ENCODE data around the gene OR51F2. TPM values are rescaled to one million over a fixed set of nuclear protein-coding genes. Genes with fewer than 3 reads are reported as not detected.

Gene OR51F2
- total and polyA plus RNA-seq, 2 of the 13 experiments (the other 11 are each of a cell fraction or from before 2014, with no cell fraction given): not detected

- H3K79me2 ChIP-seq (ENCODE audit: insufficient read depth, low read length): no peaks in the 10 kb centered on the region
- H3K4me1 ChIP-seq (ENCODE audit: insufficient read depth, low read length): no peaks in the 10 kb centered on the region
- H4K20me1 ChIP-seq (ENCODE audit: insufficient read depth, low read length): no peaks in the 10 kb centered on the region
- ChIA-PET CTCF (ENCODE audit: low intra/inter-chr PET ratio, low total read pairs) (no interaction called here), POLR2A (no interaction called here)
- intact Hi-C loops (cut with micrococcal nuclease; ENCODE audit: unreplicated experiment) (no loop called here), in situ Hi-C loops (cut with HindIII; ENCODE audit: extremely low pct_ligation_motif_present, low pct_unique_long_range_greater_than_20kb) (loop anchor here (25.0 kb wide), 1 partner anchor 89 kb away; no protein-coding TSS in a partner anchor)
- no peaks in the 10 kb centered on the region for H3K36me3 ChIP-seq (replicated peaks in 1 of 2; ENCODE audit: control insufficient read depth in 1 of 2, insufficient read depth in 2 of 2, low read length in 2 of 2)
- no peak overlapping the region for H2AFZ ChIP-seq (ENCODE audit: low read length)
- no peaks in the 10 kb centered on the region for H3K9me3 ChIP-seq (ENCODE audit: low read length)
- peak; percentile 25; the same call in 1 of the 2 replicates for TF ChIP-seq STAG1 (CRISPR knock-in tag; IDR thresholded peaks at IDR 0.05)
- 0 out of 2 replicates have a peak, but pooled peaks have one; percentile 5 for TF ChIP-seq CTCF (CRISPR knock-in tag; IDR thresholded peaks at IDR 0.05)
- no peak for TF ChIP-seq NFYC (CRISPR knock-in tag; IDR thresholded peaks at IDR 0.05)
- TF ChIP-seq HNF4A (CRISPR knock-in tag; IDR thresholded peaks at IDR 0.05): no peak
- DNase-seq (ENCODE audit: low spot score) (no peak), ATAC-seq (no peak), FAIRE-seq (no peak)
- H3K4me2 ChIP-seq (ENCODE audit: low read depth, low read length): no peak overlapping the region
- H3K4me3 ChIP-seq (replicated peaks in 1 of 3; ENCODE audit: insufficient read depth in 1 of 3, low read depth in 2 of 3, low read length in 3 of 3): no peak overlapping the region
- no peak overlapping the region for H3K27ac ChIP-seq (ENCODE audit: extremely low read length, insufficient read depth, low read length)
- BruUV-seq (replicated peaks): no TSS peak
- no peak overlapping the region for H3K9ac ChIP-seq (ENCODE audit: insufficient read depth, low read depth, low read length)
- no peaks in the 10 kb centered on the region; a peak in 1 of 5 replicates for H3K27me3 ChIP-seq (ENCODE audit: control insufficient read depth in 1 of 2, insufficient read depth in 2 of 2, low read length in 2 of 2)
Measured at GRCh38 chr11:4826425-4826824, 5.3 kb downstream of the OR51F2 start.

DNA sequence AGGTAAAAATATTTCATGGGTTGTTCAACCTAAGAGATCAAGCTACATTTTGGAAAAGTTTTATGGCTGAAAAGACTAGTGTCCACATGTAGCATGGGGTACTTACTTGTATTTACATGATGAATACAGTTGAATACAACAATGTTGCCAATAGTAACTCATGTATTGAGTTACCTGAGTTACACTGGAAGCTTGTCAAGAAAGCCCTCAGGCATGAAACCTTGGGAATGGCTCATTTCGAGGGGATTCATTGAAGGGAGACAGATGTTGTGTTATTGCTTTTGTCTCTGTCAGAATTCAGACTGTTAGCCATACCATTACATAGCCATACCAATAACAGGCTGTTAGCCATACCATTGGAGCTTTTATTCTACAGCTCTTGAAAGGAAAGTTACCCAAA, 9.2 kb downstream of the OR51F2 start:
- CTCF ChIA-PET (ENCODE audit: low intra/inter-chr PET ratio, low total read pairs): no interaction called here
- Histone ChIP-seq H3K4me3 (replicated peaks in 1 of 3; ENCODE audit: insufficient read depth in 1 of 3, low read depth in 2 of 3, low read length in 3 of 3) (no peak overlapping the region), H3K4me1 (ENCODE audit: insufficient read depth, low read length) (no peaks in the 10 kb centered on the region), H4K20me1 (ENCODE audit: insufficient read depth, low read length) (no peaks in the 10 kb centered on the region), H2AFZ (ENCODE audit: low read length) (no peak overlapping the region), H3K36me3 (replicated peaks in 1 of 2; ENCODE audit: control insufficient read depth in 1 of 2, insufficient read depth in 2 of 2, low read length in 2 of 2) (no peaks in the 10 kb centered on the region), H3K4me2 (ENCODE audit: low read depth, low read length) (no peak overlapping the region), H3K79me2 (ENCODE audit: insufficient read depth, low read length) (no peaks in the 10 kb centered on the region), H3K9ac (ENCODE audit: insufficient read depth, low read depth, low read length) (no peak overlapping the region), H3K27ac (ENCODE audit: extremely low read length, insufficient read depth, low read length) (no peak overlapping the region), H3K9me3 (ENCODE audit: low read length) (no peaks in the 10 kb centered on the region), H3K27me3 (ENCODE audit: control insufficient read depth in 1 of 2, insufficient read depth in 2 of 2, low read length in 2 of 2) (no peaks in the 10 kb centered on the region; a peak in 1 of 5 replicates)
- WGBS (ENCODE audit: low lambda C conversion rate): 0% methylated on average over 1 of the region's 1 CpG
- ATAC-seq (no peak), FAIRE-seq (no peak), DNase-seq (ENCODE audit: low spot score) (no peak)
- POLR2A ChIA-PET: no interaction called here
- intact Hi-C loops (cut with micrococcal nuclease; ENCODE audit: unreplicated experiment) (no loop called here), in situ Hi-C loops (cut with HindIII; ENCODE audit: extremely low pct_ligation_motif_present, low pct_unique_long_range_greater_than_20kb) (loop anchor here (25.0 kb wide), 1 partner anchor 93 kb away; no protein-coding TSS in a partner anchor)
- no TSS peak for BruUV-seq (replicated peaks)
- TF ChIP-seq, protein P1, sequence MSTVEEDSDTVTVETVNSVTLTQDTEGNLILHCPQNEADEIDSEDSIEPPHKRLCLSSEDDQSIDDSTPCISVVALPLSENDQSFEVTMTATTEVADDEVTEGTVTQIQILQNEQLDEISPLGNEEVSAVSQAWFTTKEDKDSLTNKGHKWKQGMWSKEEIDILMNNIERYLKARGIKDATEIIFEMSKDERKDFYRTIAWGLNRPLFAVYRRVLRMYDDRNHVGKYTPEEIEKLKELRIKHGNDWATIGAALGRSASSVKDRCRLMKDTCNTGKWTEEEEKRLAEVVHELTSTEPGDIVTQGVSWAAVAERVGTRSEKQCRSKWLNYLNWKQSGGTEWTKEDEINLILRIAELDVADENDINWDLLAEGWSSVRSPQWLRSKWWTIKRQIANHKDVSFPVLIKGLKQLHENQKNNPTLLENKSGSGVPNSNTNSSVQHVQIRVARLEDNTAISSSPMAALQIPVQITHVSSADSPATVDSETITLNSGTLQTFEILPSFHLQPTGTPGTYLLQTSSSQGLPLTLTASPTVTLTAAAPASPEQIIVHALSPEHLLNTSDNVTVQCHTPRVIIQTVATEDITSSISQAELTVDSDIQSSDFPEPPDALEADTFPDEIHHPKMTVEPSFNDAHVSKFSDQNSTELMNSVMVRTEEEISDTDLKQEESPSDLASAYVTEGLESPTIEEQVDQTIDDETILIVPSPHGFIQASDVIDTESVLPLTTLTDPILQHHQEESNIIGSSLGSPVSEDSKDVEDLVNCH (CRISPR knock-in tag; IDR thresholded peaks at IDR 0.05): no peak
- no peak for TF ChIP-seq RARG (CRISPR knock-in tag; IDR thresholded peaks at IDR 0.05; ENCODE audit: low read depth)
- TF ChIP-seq ETV6 (CRISPR knock-in tag; conservative IDR thresholded peaks at IDR 0.05): no peak
- TF ChIP-seq, protein P2, sequence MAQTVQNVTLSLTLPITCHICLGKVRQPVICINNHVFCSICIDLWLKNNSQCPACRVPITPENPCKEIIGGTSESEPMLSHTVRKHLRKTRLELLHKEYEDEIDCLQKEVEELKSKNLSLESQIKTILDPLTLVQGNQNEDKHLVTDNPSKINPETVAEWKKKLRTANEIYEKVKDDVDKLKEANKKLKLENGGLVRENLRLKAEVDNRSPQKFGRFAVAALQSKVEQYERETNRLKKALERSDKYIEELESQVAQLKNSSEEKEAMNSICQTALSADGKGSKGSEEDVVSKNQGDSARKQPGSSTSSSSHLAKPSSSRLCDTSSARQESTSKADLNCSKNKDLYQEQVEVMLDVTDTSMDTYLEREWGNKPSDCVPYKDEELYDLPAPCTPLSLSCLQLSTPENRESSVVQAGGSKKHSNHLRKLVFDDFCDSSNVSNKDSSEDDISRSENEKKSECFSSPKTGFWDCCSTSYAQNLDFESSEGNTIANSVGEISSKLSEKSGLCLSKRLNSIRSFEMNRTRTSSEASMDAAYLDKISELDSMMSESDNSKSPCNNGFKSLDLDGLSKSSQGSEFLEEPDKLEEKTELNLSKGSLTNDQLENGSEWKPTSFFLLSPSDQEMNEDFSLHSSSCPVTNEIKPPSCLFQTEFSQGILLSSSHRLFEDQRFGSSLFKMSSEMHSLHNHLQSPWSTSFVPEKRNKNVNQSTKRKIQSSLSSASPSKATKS (CRISPR knock-in tag; IDR thresholded peaks at IDR 0.05): no peak
- no peak for TF ChIP-seq ZNF616 (CRISPR knock-in tag; IDR thresholded peaks at IDR 0.05; ENCODE audit: low read depth)
- TF ChIP-seq MED13 (CRISPR knock-in tag; IDR thresholded peaks at IDR 0.05): no peak
- TF ChIP-seq NCOA5 (CRISPR knock-in tag; IDR thresholded peaks at IDR 0.05): no peak
- TF ChIP-seq ZSCAN30 (CRISPR knock-in tag; IDR thresholded peaks at IDR 0.05): no peak
- no peak for TF ChIP-seq ZNF691 (CRISPR knock-in tag; IDR thresholded peaks at IDR 0.05; ENCODE audit: borderline replicate concordance, low read depth)

Measured in HepG2 (cell line).